K562 (cell line): Measurements from ENCODE around the gene TLX2.

ENCODE experiments used
- FOXK2 ChIP-seq, 2 experiments: fragments of 450-650 bp; IDR thresholded peaks in 1 of 2; conservative IDR thresholded peaks in 1 of 2; 2 replicates each; pipeline ENCODE4 v1.6.1; 2016; ENCODE audit warnings: low read depth in 2 of 2, mild to moderate bottlenecking in 1 of 2
- SNRNP70 ChIP-seq: fragments of 200-400 bp; formaldehyde crosslinking; optimal IDR thresholded peaks from 2 replicates; pipeline ENCODE3; 2017; ENCODE audit warnings: low read depth, low read length
- ZBTB8A ChIP-seq: fragments of 450-650 bp; IDR thresholded peaks from 2 replicates; pipeline ENCODE4 v1.6.1; 2018; ENCODE audit warnings: mild to moderate bottlenecking, moderate library complexity; ENCODE audit not compliant: partially characterized antibody
- ZC3H11A ChIP-seq: IDR thresholded peaks from 2 replicates; pipeline ENCODE4 v1.6.1; 2012; ENCODE audit warnings: low read depth, low read length, improper control_type of control experiment
- TF ChIP-seq, protein P1 (sequence below), 3 experiments: IDR thresholded peaks in 2 of 3; conservative IDR thresholded peaks in 1 of 3; 2 replicates each; pipeline ENCODE4 v1.5.1; 2011 to 2012; ENCODE audit warnings: low read length in 3 of 3, mild to moderate bottlenecking in 3 of 3, control low read depth in 2 of 3, improper control_type of control experiment in 1 of 3, inconsistent platforms in 1 of 3, low read depth in 1 of 3, mixed read lengths in 1 of 3, moderate library complexity in 1 of 3; ENCODE audit not compliant: insufficient read depth in 2 of 3
- TF ChIP-seq, protein P2 (sequence below): sonication (generic); formaldehyde crosslinking; IDR thresholded peaks from 2 replicates; pipeline ENCODE4 v1.9.0; 2022; ENCODE audit warnings: mild to moderate bottlenecking, missing genetic modification reagents

DNA sequence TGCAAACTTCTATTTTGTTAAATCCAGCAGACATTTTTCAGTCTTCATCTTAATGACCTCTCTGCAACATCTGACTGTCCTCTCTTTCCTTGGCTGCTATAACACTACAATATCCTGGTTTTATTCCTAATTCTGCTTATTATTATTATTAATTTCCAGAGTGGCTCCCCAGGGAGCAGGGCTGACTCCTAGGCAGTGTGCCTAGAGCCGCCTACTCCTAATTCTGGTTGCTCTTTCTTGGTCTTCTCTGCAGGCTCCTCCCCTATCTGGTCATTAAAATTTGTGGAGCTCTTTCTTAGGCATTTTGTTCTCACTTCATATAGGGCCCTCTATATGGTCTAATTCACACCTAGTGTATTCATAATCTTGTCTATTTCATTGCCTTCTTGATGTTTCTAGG is 28.7 kb downstream of the TLX2 start:
- TF ChIP-seq SNRNP70 (no peak), ZBTB8A (no peak), FOXK2 (conservative IDR thresholded peaks at IDR 0.05 in 1 of 2, IDR thresholded peaks at IDR 0.05 in 1 of 2; ENCODE audit: low read depth in 2 of 2) (no peak), ZC3H11A (no peak)
- TF ChIP-seq, protein P1, sequence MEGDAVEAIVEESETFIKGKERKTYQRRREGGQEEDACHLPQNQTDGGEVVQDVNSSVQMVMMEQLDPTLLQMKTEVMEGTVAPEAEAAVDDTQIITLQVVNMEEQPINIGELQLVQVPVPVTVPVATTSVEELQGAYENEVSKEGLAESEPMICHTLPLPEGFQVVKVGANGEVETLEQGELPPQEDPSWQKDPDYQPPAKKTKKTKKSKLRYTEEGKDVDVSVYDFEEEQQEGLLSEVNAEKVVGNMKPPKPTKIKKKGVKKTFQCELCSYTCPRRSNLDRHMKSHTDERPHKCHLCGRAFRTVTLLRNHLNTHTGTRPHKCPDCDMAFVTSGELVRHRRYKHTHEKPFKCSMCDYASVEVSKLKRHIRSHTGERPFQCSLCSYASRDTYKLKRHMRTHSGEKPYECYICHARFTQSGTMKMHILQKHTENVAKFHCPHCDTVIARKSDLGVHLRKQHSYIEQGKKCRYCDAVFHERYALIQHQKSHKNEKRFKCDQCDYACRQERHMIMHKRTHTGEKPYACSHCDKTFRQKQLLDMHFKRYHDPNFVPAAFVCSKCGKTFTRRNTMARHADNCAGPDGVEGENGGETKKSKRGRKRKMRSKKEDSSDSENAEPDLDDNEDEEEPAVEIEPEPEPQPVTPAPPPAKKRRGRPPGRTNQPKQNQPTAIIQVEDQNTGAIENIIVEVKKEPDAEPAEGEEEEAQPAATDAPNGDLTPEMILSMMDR (IDR thresholded peaks at IDR 0.05 in 2 of 3, conservative IDR thresholded peaks at IDR 0.05 in 1 of 3; ENCODE audit: insufficient read depth in 2 of 3, low read depth in 1 of 3, low read length in 3 of 3) = no peak
- TF ChIP-seq, protein P2, sequence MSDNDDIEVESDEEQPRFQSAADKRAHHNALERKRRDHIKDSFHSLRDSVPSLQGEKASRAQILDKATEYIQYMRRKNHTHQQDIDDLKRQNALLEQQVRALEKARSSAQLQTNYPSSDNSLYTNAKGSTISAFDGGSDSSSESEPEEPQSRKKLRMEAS = no peak
